Stimulated activated CD8-positive, alpha-beta memory T cell treated with anti-CD3 and anti-CD28 coated beads, Interleukin-4, amount 100 ng/mL, for 4 hours (primary cell): ENCODE measurements around the gene SCAF8.
A peak's percentile ranks its signal among the peaks of the same experiment; 100 is the strongest.
"Not testable (repeated sequence)": the region's sequence is repeated elsewhere in the genome, so short reads cannot be mapped to it uniquely, and the experiment has no call there.

ENCODE experiments used
- DNase-seq, 2 donors: peaks; one replicate each; pipeline ENCODE4 v3.0.0-alpha.2; 2020; ENCODE audit warnings: low read depth in 2 of 2, low spot score in 1 of 2

Gene SCAF8

GRCh38 chr6:154732538-154733182 is 556 bp upstream of the SCAF8 start:
- DNase-seq: no peak

- peak; percentile 59 to 80 for DNase-seq
These were observed 588 bp downstream of the SCAF8 start for GRCh38 chr6:154733626-154734382.

GRCh38 chr6:154736618-154737259 is 3.5 kb downstream of the SCAF8 start:
- DNase-seq: no peak

GRCh38 chr6:154737424-154737823 is 4.2 kb downstream of the SCAF8 start:
- no peak for DNase-seq

- DNase-seq: no peak
These were observed 5.3 kb downstream of the SCAF8 start for GRCh38 chr6:154738551-154738961.

GRCh38 chr6:154740658-154741057 is 7.4 kb downstream of the SCAF8 start:
- DNase-seq: no peak

GRCh38 chr6:154742891-154743290 is 9.7 kb downstream of the SCAF8 start:
- DNase-seq: no peak

GRCh38 chr6:154744029-154744745 is 11.0 kb downstream of the SCAF8 start:
- not testable (repeated sequence) for DNase-seq

GRCh38 chr6:154745243-154745642 is 12.0 kb downstream of the SCAF8 start:
- no peak for DNase-seq

GRCh38 chr6:154749341-154749740 is 16.1 kb downstream of the SCAF8 start:
- DNase-seq: no peak

- no peak for DNase-seq
These were observed 18.0 kb downstream of the SCAF8 start for GRCh38 chr6:154751011-154751800.

- DNase-seq: no peak
These were observed 18.8 kb downstream of the SCAF8 start for GRCh38 chr6:154752022-154752421.

- DNase-seq: no peak
These were observed 20.9 kb downstream of the SCAF8 start for GRCh38 chr6:154754152-154754551.

GRCh38 chr6:154757352-154758050 is 24.3 kb downstream of the SCAF8 start:
- no peak for DNase-seq

GRCh38 chr6:154758125-154758524 is 24.9 kb downstream of the SCAF8 start:
- no peak for DNase-seq

GRCh38 chr6:154763650-154764049 is 30.4 kb downstream of the SCAF8 start:
- DNase-seq: no peak

- DNase-seq: no peak
These were observed 32.1 kb downstream of the SCAF8 start for GRCh38 chr6:154765273-154765672.

- no peak for DNase-seq
These were observed 33.1 kb downstream of the SCAF8 start for GRCh38 chr6:154766288-154766687.

GRCh38 chr6:154767003-154767723 is 33.9 kb downstream of the SCAF8 start:
- no peak for DNase-seq

- no peak for DNase-seq
These were observed 35.1 kb downstream of the SCAF8 start for GRCh38 chr6:154768280-154768679.
